T1000 (cell line): ENCODE data around the gene THOC6.

ENCODE experiments used
- DNase-seq: peaks from one replicate; lab custom pipeline; 2025; ENCODE audit warnings: mixed read lengths; lab: John Stamatoyannopoulos, UW

THOC6 gene

GRCh38 chr16:3015865-3016521 is 7.8 kb upstream of the THOC6 start:
- DNase-seq, result no peak

GRCh38 chr16:3017344-3017743 is 6.5 kb upstream of the THOC6 start:
- no peak for DNase-seq

- no peak for DNase-seq
These were observed 5.9 kb upstream of the THOC6 start, which contains the start of gene CLDN6 for GRCh38 chr16:3017794-3018506. CLDN6 (minus strand) TSS chr16:3018183; CDS start chr16:3016021, 2,162 bp downstream.

- DNase-seq, result no peak
These were observed 4.1 kb upstream of the THOC6 start for GRCh38 chr16:3019594-3020246.

GRCh38 chr16:3020247-3020603 is 3.6 kb upstream of the THOC6 start, which contains the start of gene TNFRSF12A:
TNFRSF12A (plus strand) TSS chr16:3020368; CDS start chr16:3020398, 30 bp downstream.
- peak; percentile 77 for DNase-seq

GRCh38 chr16:3020604-3021448 is 3.0 kb upstream of the THOC6 start:
- peak; percentile 93 for DNase-seq

GRCh38 chr16:3021449-3022207 is 2.2 kb upstream of the THOC6 start:
- DNase-seq, result peak; percentile 91

GRCh38 chr16:3022208-3022683 is 1.6 kb upstream of the THOC6 start:
- DNase-seq, result peak; percentile 91

- no peak for DNase-seq
These were observed 986 bp upstream of the THOC6 start for GRCh38 chr16:3022684-3023414.

GRCh38 chr16:3023415-3023668 is 493 bp upstream of the THOC6 start:
- peak; percentile 80 for DNase-seq

- no peak for DNase-seq
These were observed 1.5 kb downstream of the THOC6 start for GRCh38 chr16:3025032-3026002.

- no peak for DNase-seq
These were observed 2.2 kb downstream of the THOC6 start for GRCh38 chr16:3026003-3026378.

GRCh38 chr16:3026609-3027488 is 3.0 kb downstream of the THOC6 start:
- no peak for DNase-seq

- DNase-seq, result no peak
These were observed 3.6 kb downstream of the THOC6 start for GRCh38 chr16:3027489-3027795.

GRCh38 chr16:3027983-3028715 is 4.3 kb downstream of the THOC6 start:
- DNase-seq, result no peak

- DNase-seq, result no peak
These were observed 5.0 kb downstream of the THOC6 start for GRCh38 chr16:3028716-3029319.

GRCh38 chr16:3029491-3030221 is 5.8 kb downstream of the THOC6 start:
- DNase-seq, result no peak
